Upper lobe of right lung (tissue), 1 donor: Measurements from ENCODE around the gene ADNP. TPM values are rescaled to one million over a fixed set of nuclear protein-coding genes. Genes with fewer than 3 reads are reported as not detected.

ENCODE experiments used
- ATAC-seq: fragments of 200-7000 bp; cut with Tn5 transposase; one replicate; pipeline ENCODE4 v1.9.1; 2020; ENCODE audit warnings: mild to moderate bottlenecking, moderate library complexity
- DNase-seq: peaks from one replicate; pipeline ENCODE4 v3.0.0-alpha.2; 2020
- H3K27ac ChIP-seq: fragments of 200-600 bp; one replicate; pipeline ENCODE4 v1.8.0; 2022
- H3K27me3 ChIP-seq: fragments of 200-600 bp; one replicate; pipeline ENCODE4 v1.8.0; 2022; ENCODE audit warnings: mild to moderate bottlenecking
- H3K36me3 ChIP-seq: fragments of 200-600 bp; one replicate; pipeline ENCODE4 v1.8.0; 2022
- H3K4me1 ChIP-seq: fragments of 200-600 bp; one replicate; pipeline ENCODE4 v1.8.0; 2022
- H3K4me3 ChIP-seq: fragments of 200-600 bp; one replicate; pipeline ENCODE4 v1.8.0; 2022; ENCODE audit warnings: mild to moderate bottlenecking
- H3K9me3 ChIP-seq: fragments of 200-600 bp; one replicate; pipeline ENCODE4 v1.8.0; 2022
- CTCF ChIP-seq: fragments of 200-600 bp; IDR thresholded peaks from one replicate; pipeline ENCODE4 v1.8.0; 2022; ENCODE audit warnings: antibody characterized with exemption
- intact Hi-C: fragments of 100-400 bp; cut with DNase I; formaldehyde crosslinking; loops from one replicate; pipeline ENCODE4 v1.11.0; 2022
- total RNA-seq: library from RNA; stranded (reverse); fragmentation: NEBNext Ultra II Directional; extraction: Animal tissue kit (Norgen Biotek cat#: 25700); gene quantifications from one replicate; pipeline ENCODE4 v1.2.1, GENCODE V29; 2021
- donor health status: DM: no; HTN: yes; CAD: no; lungs with severe emphysema.

The ADNP gene
- total RNA-seq, 1 donor from 2014 or later, result 54.1 TPM

- TF ChIP-seq CTCF, result no peak
- peaks cover 20% of the 10 kb centered on the region for H3K4me1 ChIP-seq
- H3K4me3 ChIP-seq, result peak overlapping the region; percentile 54
- H3K36me3 ChIP-seq, result peaks cover 50% of the 10 kb centered on the region
- no peaks in the 10 kb centered on the region for H3K9me3 ChIP-seq
- H3K27ac ChIP-seq, result peak overlapping the region; percentile 97
- ATAC-seq (no peak), DNase-seq (no peak)
- intact Hi-C loops, result no loop called here
- no peaks in the 10 kb centered on the region for H3K27me3 ChIP-seq
Observed at GRCh38 chr20:50932016-50932485, 814 bp upstream of the ADNP start.

GRCh38 chr20:50930976-50931305 is 296 bp downstream of the ADNP start:
- Histone ChIP-seq H3K9me3 (no peaks in the 10 kb centered on the region), H3K4me3 (peak overlapping the region; percentile 54), H3K4me1 (peaks cover 24% of the 10 kb centered on the region), H3K27me3 (no peaks in the 10 kb centered on the region), H3K27ac (peak overlapping the region; percentile 97), H3K36me3 (peaks cover 39% of the 10 kb centered on the region)
- DNase-seq (no peak), ATAC-seq (peak; percentile 45)
- TF ChIP-seq CTCF, result no peak
- intact Hi-C loops, result no loop called here

GRCh38 chr20:50930139-50930975 is 880 bp downstream of the ADNP start:
- Histone ChIP-seq H3K4me1 (peaks cover 30% of the 10 kb centered on the region), H3K4me3 (peak overlapping the region; percentile 72), H3K9me3 (no peaks in the 10 kb centered on the region), H3K27ac (peak overlapping the region; percentile 79), H3K36me3 (peaks cover 33% of the 10 kb centered on the region), H3K27me3 (no peaks in the 10 kb centered on the region)
- DNase-seq, result peak; percentile 76
- ATAC-seq, result peak; percentile 1
- TF ChIP-seq CTCF, result no peak
- intact Hi-C loops, result no loop called here

- peak; percentile 78 for TF ChIP-seq CTCF
- Histone ChIP-seq H3K27ac (peak overlapping the region; percentile 79), H3K36me3 (peaks cover 25% of the 10 kb centered on the region), H3K9me3 (no peaks in the 10 kb centered on the region), H3K4me3 (peak overlapping the region; percentile 72), H3K27me3 (no peaks in the 10 kb centered on the region), H3K4me1 (peaks cover 36% of the 10 kb centered on the region)
- DNase-seq (peak; percentile 91), ATAC-seq (peak; percentile 87)
- intact Hi-C loops, result loop anchor here (10.0 kb wide), 1 partner anchor 135 kb away; the partner anchor contains the start of gene BCAS4
Observed at GRCh38 chr20:50929299-50930138, 1.7 kb downstream of the ADNP start.

- intact Hi-C loops, result loop anchor here (10.0 kb wide), 1 partner anchor 134 kb away; the partner anchor contains the start of gene BCAS4
- no peak for DNase-seq
- TF ChIP-seq CTCF, result no peak
- ATAC-seq, result no peak
- Histone ChIP-seq H3K9me3 (no peaks in the 10 kb centered on the region), H3K4me3 (peak overlapping the region; percentile 72), H3K27me3 (no peaks in the 10 kb centered on the region), H3K4me1 (peaks cover 46% of the 10 kb centered on the region), H3K27ac (peak overlapping the region; percentile 79), H3K36me3 (peaks cover 17% of the 10 kb centered on the region)
Observed at GRCh38 chr20:50928469-50928868, 2.8 kb downstream of the ADNP start.
